ENCODE results near the gene SHISA9. TPM values are rescaled to one million over a fixed set of nuclear protein-coding genes. Genes with fewer than 3 reads are reported as not detected.

Gene SHISA9
- total and polyA plus RNA-seq, 2 of the 4 experiments (the other 2 are of a cell fraction) = under 0.01 TPM; not detected in 1

DNA sequence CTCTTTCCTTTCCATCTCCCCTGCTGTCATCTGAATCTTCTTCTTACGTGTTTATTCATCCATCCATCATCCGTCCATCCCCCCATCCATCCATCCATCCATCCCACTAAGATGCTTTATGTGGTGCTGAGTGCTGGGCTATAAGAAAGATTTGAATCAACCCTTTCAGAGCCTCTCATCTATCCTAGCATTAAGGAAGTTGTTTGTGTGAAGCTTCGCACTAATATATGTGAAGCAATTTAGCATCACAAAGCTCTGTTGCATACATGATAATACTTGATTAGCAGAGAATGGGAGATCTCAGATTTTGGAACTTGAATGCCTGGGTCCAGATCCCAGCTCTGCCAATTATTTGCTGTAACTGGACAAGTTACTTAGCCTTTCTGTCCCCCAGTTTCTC lies 255.7 kb downstream of the SHISA9 start:
- no peak for ATAC-seq (ENCODE audit: low read depth)
- Histone ChIP-seq H3K23ac (ENCODE audit: low read depth, low read length) (no peak overlapping the region), H3K56ac (ENCODE audit: extremely low read depth, insufficient read depth, low read length) (no peak overlapping the region), H2BK5ac (ENCODE audit: low read depth, low read length, poor library complexity, severe bottlenecking) (no peak overlapping the region), H4K20me1 (ENCODE audit: insufficient read depth, low read length) (no peaks in the 10 kb centered on the region), H3K27ac (ENCODE audit: insufficient read depth, low read length) (no peak overlapping the region), H2AK9ac (replicated peaks; ENCODE audit: low read depth, low read length, poor library complexity) (no peak overlapping the region), H3K9ac (ENCODE audit: low read depth, low read length) (no peak overlapping the region), H3K4me2 (ENCODE audit: low read depth, low read length) (no peak overlapping the region), H3K27me3 (ENCODE audit: control insufficient read depth, insufficient read depth, low read length) (no peaks in the 10 kb centered on the region), H3K4me1 (ENCODE audit: control insufficient read depth, insufficient read depth, low read length) (no peaks in the 10 kb centered on the region), H3K18ac (ENCODE audit: low read depth, low read length) (no peak overlapping the region), H3K9me3 (ENCODE audit: control insufficient read depth, insufficient read depth, low read length) (peaks cover 24% of the 10 kb centered on the region), H4K8ac (ENCODE audit: low read depth in 2 of 2, low read length in 2 of 2) (no peak overlapping the region), H2BK15ac (ENCODE audit: low read depth, low read length) (no peak overlapping the region), H3K4ac (ENCODE audit: low read depth, low read length) (no peak overlapping the region), H4K5ac (ENCODE audit: low read depth, low read length) (no peak overlapping the region), H3K79me1 (ENCODE audit: low read depth in 1 of 2, low read length in 2 of 2) (no peaks in the 10 kb centered on the region), H3K9me1 (ENCODE audit: insufficient read depth, low read length) (no peaks in the 10 kb centered on the region), H2AFZ (replicated peaks; ENCODE audit: low read length, poor library complexity) (no peak overlapping the region), H4K91ac (ENCODE audit: insufficient read depth, low read depth, low read length) (no peak overlapping the region), H2BK120ac (ENCODE audit: low read depth, low read length) (no peak overlapping the region), H2AK5ac (ENCODE audit: low read depth, low read length) (no peak overlapping the region), H3K14ac (replicated peaks; ENCODE audit: low read depth, low read length) (no peak overlapping the region), H2BK20ac (ENCODE audit: low read depth, low read length) (no peak overlapping the region), H3K36me3 (ENCODE audit: control insufficient read depth, insufficient read depth, low read length) (no peaks in the 10 kb centered on the region), H3K4me3 (ENCODE audit: insufficient read depth, low read depth, low read length) (no peak overlapping the region)
- in situ Hi-C loops (cut with MboI; ENCODE audit: low sequenced_read_pairs) (no loop called here), intact Hi-C loops (cut with micrococcal nuclease) (no loop called here), dilution Hi-C loops (cut with HindIII; ENCODE audit: low sequenced_read_pairs, unreplicated experiment) (no loop called here)
- no peak for DNase-seq
- BruUV-seq (replicated peaks) = no TSS peak
- ChIA-PET POLR2A (ENCODE audit: unreplicated experiment) (no interaction called here), CTCF (interaction anchor here (0.7 kb wide), 1 partner anchor 16 kb away, joined by 3 read pairs; no protein-coding TSS in a partner anchor)
- no CpG with 5 or more reads among the region's 3 CpGs for WGBS, 2 experiments (ENCODE audit: extremely low coverage in 2 of 2, insufficient read length in 1 of 2)
- TF ChIP-seq FOS (IDR thresholded peaks at IDR 0.05; ENCODE audit: low read depth, low read length) (no peak), RFX5 (IDR thresholded peaks at IDR 0.05; ENCODE audit: low read depth, low read length) (no peak), MAZ (IDR thresholded peaks at IDR 0.05; ENCODE audit: borderline replicate concordance, low read depth, low read length) (no peak)
- TF ChIP-seq, protein P1, sequence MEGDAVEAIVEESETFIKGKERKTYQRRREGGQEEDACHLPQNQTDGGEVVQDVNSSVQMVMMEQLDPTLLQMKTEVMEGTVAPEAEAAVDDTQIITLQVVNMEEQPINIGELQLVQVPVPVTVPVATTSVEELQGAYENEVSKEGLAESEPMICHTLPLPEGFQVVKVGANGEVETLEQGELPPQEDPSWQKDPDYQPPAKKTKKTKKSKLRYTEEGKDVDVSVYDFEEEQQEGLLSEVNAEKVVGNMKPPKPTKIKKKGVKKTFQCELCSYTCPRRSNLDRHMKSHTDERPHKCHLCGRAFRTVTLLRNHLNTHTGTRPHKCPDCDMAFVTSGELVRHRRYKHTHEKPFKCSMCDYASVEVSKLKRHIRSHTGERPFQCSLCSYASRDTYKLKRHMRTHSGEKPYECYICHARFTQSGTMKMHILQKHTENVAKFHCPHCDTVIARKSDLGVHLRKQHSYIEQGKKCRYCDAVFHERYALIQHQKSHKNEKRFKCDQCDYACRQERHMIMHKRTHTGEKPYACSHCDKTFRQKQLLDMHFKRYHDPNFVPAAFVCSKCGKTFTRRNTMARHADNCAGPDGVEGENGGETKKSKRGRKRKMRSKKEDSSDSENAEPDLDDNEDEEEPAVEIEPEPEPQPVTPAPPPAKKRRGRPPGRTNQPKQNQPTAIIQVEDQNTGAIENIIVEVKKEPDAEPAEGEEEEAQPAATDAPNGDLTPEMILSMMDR (conservative IDR thresholded peaks at IDR 0.05; ENCODE audit: low read depth, low read length) = no peak
